NCI-H82 treated with DMSO at 0.1 percent for 48 hours (cell line): Measurements from ENCODE around the gene KLHL6.
"Not testable (repeated sequence)": the region's sequence is repeated elsewhere in the genome, so short reads cannot be mapped to it uniquely, and the experiment has no call there.

ENCODE experiments used
- DNase-seq: peaks from one replicate; lab custom pipeline; 2025; ENCODE audit not compliant: unreplicated experiment; lab: John Stamatoyannopoulos, UW

The KLHL6 gene

GRCh38 chr3:183555541-183556081 lies at the start of gene KLHL6:
Gene KLHL6 (minus strand): TSS chr3:183555706. CDS start chr3:183555653, 53 bp downstream.
- DNase-seq: no peak

- no peak for DNase-seq
These were observed 42.5 kb upstream of the KLHL6 start for GRCh38 chr3:183597959-183598358.

GRCh38 chr3:183594636-183595035 lies 39.1 kb upstream of the KLHL6 start:
- no peak for DNase-seq

GRCh38 chr3:183592821-183593220 lies 37.3 kb upstream of the KLHL6 start:
- DNase-seq: no peak

- DNase-seq: no peak
These were observed 36.5 kb upstream of the KLHL6 start for GRCh38 chr3:183591881-183592521.

GRCh38 chr3:183590442-183590841 lies 34.9 kb upstream of the KLHL6 start:
- no peak for DNase-seq

GRCh38 chr3:183587336-183587735 lies 31.8 kb upstream of the KLHL6 start:
- no peak for DNase-seq

GRCh38 chr3:183586477-183586876 lies 31.0 kb upstream of the KLHL6 start:
- no peak for DNase-seq

GRCh38 chr3:183584914-183585280 lies 29.4 kb upstream of the KLHL6 start:
- DNase-seq: no peak

- DNase-seq: peak; percentile 75
These were observed 28.9 kb upstream of the KLHL6 start for GRCh38 chr3:183584246-183584913.

- no peak for DNase-seq
These were observed 28.1 kb upstream of the KLHL6 start for GRCh38 chr3:183583331-183584245.

- no peak for DNase-seq
These were observed 26.7 kb upstream of the KLHL6 start for GRCh38 chr3:183582161-183582560.

GRCh38 chr3:183581496-183582155 lies 26.1 kb upstream of the KLHL6 start:
- no peak for DNase-seq

GRCh38 chr3:183579967-183580900 lies 24.7 kb upstream of the KLHL6 start:
- no peak for DNase-seq

- no peak for DNase-seq
These were observed 22.7 kb upstream of the KLHL6 start for GRCh38 chr3:183578179-183578578.

- no peak for DNase-seq
These were observed 21.8 kb upstream of the KLHL6 start for GRCh38 chr3:183577346-183577745.

- DNase-seq: peak; percentile 87
These were observed 21.1 kb upstream of the KLHL6 start for GRCh38 chr3:183576487-183577107.

GRCh38 chr3:183572935-183573334 lies 17.4 kb upstream of the KLHL6 start:
- no peak for DNase-seq

- DNase-seq: not testable (repeated sequence)
These were observed 14.7 kb upstream of the KLHL6 start for GRCh38 chr3:183570191-183570590.
